Glutamatergic neuron (in vitro differentiated cells): Measurements from ENCODE around the gene OR4N5. TPM values are rescaled to one million over a fixed set of nuclear protein-coding genes. Genes with fewer than 3 reads are reported as not detected.
"Not testable (repeated sequence)": the region's sequence is repeated elsewhere in the genome, so short reads cannot be mapped to it uniquely, and the experiment has no call there.

Experiments
- DNase-seq: peaks from one replicate; pipeline ENCODE4 v3.0.0; 2022
- H3K27ac Mint-ChIP-seq: one replicate; pipeline ENCODE4 v1.8.0; 2020; ENCODE audit warnings: mild to moderate bottlenecking, mixed read lengths, inconsistent platforms; ENCODE audit not compliant: unreplicated experiment
- H3K27me3 Mint-ChIP-seq: one replicate; pipeline ENCODE4 v1.8.0; 2020; ENCODE audit warnings: mild to moderate bottlenecking, moderate library complexity, mixed read lengths, inconsistent platforms; ENCODE audit not compliant: unreplicated experiment
- H3K36me3 Mint-ChIP-seq: one replicate; pipeline ENCODE4 v1.8.0; 2020; ENCODE audit warnings: mild to moderate bottlenecking, mixed read lengths, inconsistent platforms; ENCODE audit not compliant: unreplicated experiment
- H3K4me1 Mint-ChIP-seq: one replicate; pipeline ENCODE4 v1.8.0; 2020; ENCODE audit warnings: mild to moderate bottlenecking, low read depth, mixed read lengths, inconsistent platforms; ENCODE audit not compliant: unreplicated experiment
- H3K4me3 Mint-ChIP-seq: one replicate; pipeline ENCODE4 v1.8.0; 2020; ENCODE audit warnings: mild to moderate bottlenecking, mixed read lengths, inconsistent platforms; ENCODE audit not compliant: unreplicated experiment
- H3K9me3 Mint-ChIP-seq: one replicate; pipeline ENCODE4 v1.8.0; 2020; ENCODE audit warnings: mild to moderate bottlenecking, moderate library complexity, mixed read lengths, inconsistent platforms; ENCODE audit not compliant: unreplicated experiment
- long read RNA-seq: library from polyadenylated mRNA; unstranded; transcript quantifications from one replicate; pipeline ENCODE4 v2.0.0, GENCODE V29; 2020; ENCODE audit not compliant: unreplicated experiment
- total RNA-seq: library from RNA; stranded (reverse); fragmentation: NEBNext Ultra II Directional; extraction: Animal tissue kit (Norgen Biotek cat#: 25700); gene quantifications from one replicate; pipeline ENCODE4 v1.2.1, GENCODE V29; 2021; ENCODE audit not compliant: unreplicated experiment
- TF ChIP-seq, protein P1 (sequence below): fragments of 200-600 bp; sonication (generic); IDR thresholded peaks from one replicate; pipeline ENCODE4 v1.5.0; 2021; ENCODE audit not compliant: partially characterized antibody, unreplicated experiment

The OR4N5 gene
- total RNA-seq: not detected
- long read RNA-seq: 0 reads

DNA sequence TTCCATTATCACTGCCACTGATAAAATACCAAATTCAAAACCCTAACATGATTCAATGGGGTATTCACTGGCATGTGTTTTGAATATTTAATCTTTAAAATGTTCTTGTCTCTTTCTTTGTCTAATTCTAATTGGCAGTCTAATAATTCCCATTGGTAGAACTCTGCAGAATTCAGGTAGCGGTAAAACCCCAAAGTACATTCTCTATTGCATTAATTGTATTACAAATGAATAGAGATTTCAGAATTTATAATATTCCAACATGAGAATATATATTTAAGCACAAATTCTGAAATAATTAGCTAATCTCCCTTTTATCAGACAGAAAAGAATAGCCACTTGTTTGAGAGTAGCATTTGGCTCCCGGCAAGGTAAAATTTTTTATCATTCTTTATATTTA lies at the start of gene OR4N5:
OR4N5 (plus strand) TSS at position 301 of the 400 bp plus-strand sequence. CDS start 4,916 bp downstream, outside the sequence.
- H3K27me3 Mint-ChIP-seq: peaks cover 1% of the 10 kb centered on the region
- no peak within 1 kb of the TSS for H3K27ac Mint-ChIP-seq
- no peaks in the 10 kb centered on the region for H3K36me3 Mint-ChIP-seq
- peaks cover 5% of the 10 kb centered on the region for H3K9me3 Mint-ChIP-seq
- no peaks in the 10 kb centered on the region for H3K4me1 Mint-ChIP-seq
- no peak for DNase-seq
- TF ChIP-seq, protein P1, sequence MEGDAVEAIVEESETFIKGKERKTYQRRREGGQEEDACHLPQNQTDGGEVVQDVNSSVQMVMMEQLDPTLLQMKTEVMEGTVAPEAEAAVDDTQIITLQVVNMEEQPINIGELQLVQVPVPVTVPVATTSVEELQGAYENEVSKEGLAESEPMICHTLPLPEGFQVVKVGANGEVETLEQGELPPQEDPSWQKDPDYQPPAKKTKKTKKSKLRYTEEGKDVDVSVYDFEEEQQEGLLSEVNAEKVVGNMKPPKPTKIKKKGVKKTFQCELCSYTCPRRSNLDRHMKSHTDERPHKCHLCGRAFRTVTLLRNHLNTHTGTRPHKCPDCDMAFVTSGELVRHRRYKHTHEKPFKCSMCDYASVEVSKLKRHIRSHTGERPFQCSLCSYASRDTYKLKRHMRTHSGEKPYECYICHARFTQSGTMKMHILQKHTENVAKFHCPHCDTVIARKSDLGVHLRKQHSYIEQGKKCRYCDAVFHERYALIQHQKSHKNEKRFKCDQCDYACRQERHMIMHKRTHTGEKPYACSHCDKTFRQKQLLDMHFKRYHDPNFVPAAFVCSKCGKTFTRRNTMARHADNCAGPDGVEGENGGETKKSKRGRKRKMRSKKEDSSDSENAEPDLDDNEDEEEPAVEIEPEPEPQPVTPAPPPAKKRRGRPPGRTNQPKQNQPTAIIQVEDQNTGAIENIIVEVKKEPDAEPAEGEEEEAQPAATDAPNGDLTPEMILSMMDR: no peak
- H3K4me3 Mint-ChIP-seq: no peak within 1 kb of the TSS

GRCh38 chr14:20092050-20092449 lies 46.6 kb upstream of the OR4N5 start:
- Mint-ChIP-seq H3K9me3 (peaks cover 5% of the 10 kb centered on the region), H3K27me3 (no peaks in the 10 kb centered on the region), H3K4me1 (no peaks in the 10 kb centered on the region), H3K4me3 (no peak overlapping the region), H3K27ac (no peak overlapping the region), H3K36me3 (no peaks in the 10 kb centered on the region)
- no peak for DNase-seq
- TF ChIP-seq, protein P1: no peak

DNA sequence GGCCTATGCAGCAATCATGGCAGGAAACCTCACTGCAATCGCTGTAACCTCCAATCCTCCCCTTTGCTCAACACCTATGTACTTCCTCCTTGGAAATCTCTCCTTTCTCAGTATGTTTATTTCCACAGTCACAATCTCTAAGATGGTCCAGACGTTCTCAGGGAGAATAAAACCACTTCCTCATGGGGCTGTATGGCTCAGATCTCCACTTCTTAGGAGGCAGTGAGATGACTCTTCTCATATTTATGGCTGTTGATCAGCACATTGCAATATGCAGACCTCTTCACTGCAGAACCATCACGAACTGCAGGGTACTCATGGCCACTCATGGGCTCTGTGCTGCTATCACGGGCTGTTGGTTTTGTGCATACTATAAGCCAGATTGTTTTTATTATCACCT lies 45.2 kb upstream of the OR4N5 start:
- TF ChIP-seq, protein P1: no peak
- no peaks in the 10 kb centered on the region for H3K27me3 Mint-ChIP-seq
- H3K9me3 Mint-ChIP-seq: peaks cover 5% of the 10 kb centered on the region
- no peak for DNase-seq
- no peak overlapping the region for H3K27ac Mint-ChIP-seq
- no peak overlapping the region for H3K4me3 Mint-ChIP-seq
- no peaks in the 10 kb centered on the region for H3K4me1 Mint-ChIP-seq
- H3K36me3 Mint-ChIP-seq: no peaks in the 10 kb centered on the region

- not testable (repeated sequence) for H3K4me3 Mint-ChIP-seq, H3K36me3 Mint-ChIP-seq, H3K27ac Mint-ChIP-seq, H3K27me3 Mint-ChIP-seq, H3K9me3 Mint-ChIP-seq, H3K4me1 Mint-ChIP-seq, DNase-seq
Observed at GRCh38 chr14:20098926-20099770, 39.5 kb upstream of the OR4N5 start.

- H3K27me3 Mint-ChIP-seq: peaks cover 3% of the 10 kb centered on the region
- no peak within 1 kb of the TSS for H3K4me3 Mint-ChIP-seq
- no peaks in the 10 kb centered on the region for H3K36me3 Mint-ChIP-seq
- DNase-seq: no peak
- H3K4me1 Mint-ChIP-seq: no peaks in the 10 kb centered on the region
- peaks cover 5% of the 10 kb centered on the region for H3K9me3 Mint-ChIP-seq
- TF ChIP-seq, protein P1: no peak
- H3K27ac Mint-ChIP-seq: no peak within 1 kb of the TSS
Observed at GRCh38 chr14:20110438-20110837, 28.2 kb upstream of the OR4N5 start, which contains the start of gene OR4K17. Gene OR4K17 (plus strand): TSS chr14:20110739. CDS start chr14:20117500, 6,761 bp downstream.
